SKM-1 (cell line): ENCODE results near the gene KIF13A.
"Not testable (repeated sequence)": the region's sequence is repeated elsewhere in the genome, so short reads cannot be mapped to it uniquely, and the experiment has no call there.

ENCODE experiments used
- DNase-seq: peaks from one replicate; lab custom pipeline; 2025; ENCODE audit not compliant: unreplicated experiment; lab: John Stamatoyannopoulos, UW

The KIF13A gene

GRCh38 chr6:17971128-17972073 lies 16.0 kb downstream of the KIF13A start:
- no peak for DNase-seq

- DNase-seq = no peak
Measured at GRCh38 chr6:17968876-17969275, 18.6 kb downstream of the KIF13A start.

- DNase-seq = no peak
Measured at GRCh38 chr6:17967668-17968518, 19.5 kb downstream of the KIF13A start.

GRCh38 chr6:17966451-17966850 lies 21.0 kb downstream of the KIF13A start:
- DNase-seq = no peak

- DNase-seq = no peak
Measured at GRCh38 chr6:17965397-17965796, 22.0 kb downstream of the KIF13A start.

GRCh38 chr6:17964633-17965032 lies 22.8 kb downstream of the KIF13A start:
- DNase-seq = no peak

- DNase-seq = no peak
Measured at GRCh38 chr6:17962436-17963031, 24.9 kb downstream of the KIF13A start.

GRCh38 chr6:17959302-17959701 lies 28.1 kb downstream of the KIF13A start:
- DNase-seq = no peak

- DNase-seq = no peak
Measured at GRCh38 chr6:17957904-17958620, 29.4 kb downstream of the KIF13A start.

GRCh38 chr6:17957498-17957897 lies 29.9 kb downstream of the KIF13A start:
- no peak for DNase-seq

GRCh38 chr6:17957086-17957485 lies 30.3 kb downstream of the KIF13A start:
- no peak for DNase-seq

GRCh38 chr6:17950095-17950494 lies 37.3 kb downstream of the KIF13A start:
- no peak for DNase-seq

- DNase-seq = no peak
Measured at GRCh38 chr6:17949168-17949567, 38.3 kb downstream of the KIF13A start.

GRCh38 chr6:17948725-17949124 lies 38.7 kb downstream of the KIF13A start:
- no peak for DNase-seq

GRCh38 chr6:17947574-17947973 lies 39.9 kb downstream of the KIF13A start:
- not testable (repeated sequence) for DNase-seq

- DNase-seq = no peak
Measured at GRCh38 chr6:17945575-17945974, 41.9 kb downstream of the KIF13A start.

GRCh38 chr6:17945111-17945510 lies 42.3 kb downstream of the KIF13A start:
- DNase-seq = no peak

GRCh38 chr6:17941318-17941717 lies 46.1 kb downstream of the KIF13A start:
- no peak for DNase-seq

- DNase-seq = no peak
Measured at GRCh38 chr6:17940151-17940792, 47.2 kb downstream of the KIF13A start.

GRCh38 chr6:17938901-17939300 lies 48.5 kb downstream of the KIF13A start:
- DNase-seq = no peak
